Liver (tissue), 3 donors: Measurements from ENCODE around the gene TAS2R7.

Experiments used
- CTCF ChIP-seq: fragments of 150-350 bp; IDR thresholded peaks from 2 replicates; pipeline ENCODE4 v1.5.1; 2017; ENCODE audit warnings: improper control_type of control experiment, low read depth, low read length; ENCODE audit not compliant: missing input control
- EGR1 ChIP-seq, 2 donors: IDR thresholded peaks; 2 replicates each; pipeline ENCODE4 v1.6.1; 2016 to 2018; ENCODE audit warnings: antibody characterized with exemption in 2 of 2, low read depth in 2 of 2
- JUND ChIP-seq, 2 donors: IDR thresholded peaks; 2 replicates each; pipeline ENCODE4 v1.6.1; 2016; ENCODE audit warnings: antibody characterized with exemption in 2 of 2
- RAD21 ChIP-seq, 2 donors: IDR thresholded peaks; 2 replicates each; pipeline ENCODE4 v1.6.1; 2016; ENCODE audit warnings: antibody characterized with exemption in 2 of 2, mild to moderate bottlenecking in 2 of 2
- RXRA ChIP-seq, 2 donors: IDR thresholded peaks; 2 replicates each; pipeline ENCODE4 v1.6.1; 2017 to 2018; ENCODE audit warnings: antibody characterized with exemption in 2 of 2, mild to moderate bottlenecking in 1 of 2
- SP1 ChIP-seq: IDR thresholded peaks from 2 replicates; pipeline ENCODE4 v1.6.1; 2018; ENCODE audit warnings: antibody characterized with exemption, mild to moderate bottlenecking
- ZBTB33 ChIP-seq: IDR thresholded peaks from 2 replicates; pipeline ENCODE4 v1.6.1; 2016; ENCODE audit warnings: antibody characterized with exemption
- TF ChIP-seq, protein P1 (sequence below): IDR thresholded peaks from 2 replicates; pipeline ENCODE4 v1.6.1; 2016; ENCODE audit warnings: antibody characterized with exemption
- donor health status: healthy.
- donor health status: healthy.

GRCh38 chr12:10851243-10851858, 48.9 kb upstream of the TAS2R7 start:
- TF ChIP-seq, protein P1, sequence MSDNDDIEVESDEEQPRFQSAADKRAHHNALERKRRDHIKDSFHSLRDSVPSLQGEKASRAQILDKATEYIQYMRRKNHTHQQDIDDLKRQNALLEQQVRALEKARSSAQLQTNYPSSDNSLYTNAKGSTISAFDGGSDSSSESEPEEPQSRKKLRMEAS = no peak
- TF ChIP-seq RXRA (IDR thresholded peaks at IDR 0.05) = no peak
- TF ChIP-seq EGR1 (IDR thresholded peaks at IDR 0.05; ENCODE audit: low read depth in 2 of 2) = no peak
- TF ChIP-seq SP1 = no peak
- TF ChIP-seq CTCF = no peak
- TF ChIP-seq RAD21 (IDR thresholded peaks at IDR 0.05) = no peak
- TF ChIP-seq JUND (IDR thresholded peaks at IDR 0.05) = no peak
- TF ChIP-seq ZBTB33 = no peak
